HG02588 (cell line): ENCODE results near the gene HIGD2B.
"Not testable (repeated sequence)": the region's sequence is repeated elsewhere in the genome, so short reads cannot be mapped to it uniquely, and the experiment has no call there.

Experiments used
- ATAC-seq: cut with Tn5 transposase; IDR thresholded peaks from one replicate; pipeline ENCODE4 v1.9.1; 2021; ENCODE audit warnings: mild to moderate bottlenecking, moderate library complexity; ENCODE audit not compliant: unreplicated experiment

Gene HIGD2B

GRCh38 chr15:72685925-72686794 is at the start of gene HIGD2B, which contains the start of gene BBS4:
TSS of gene HIGD2B (minus strand) at chr15:72686182. CDS start at chr15:72676374, 9,808 bp downstream.
TSS of gene BBS4 (plus strand) at chr15:72686207. CDS start at chr15:72686228, 21 bp downstream.
- peak; percentile 96 for ATAC-seq

DNA sequence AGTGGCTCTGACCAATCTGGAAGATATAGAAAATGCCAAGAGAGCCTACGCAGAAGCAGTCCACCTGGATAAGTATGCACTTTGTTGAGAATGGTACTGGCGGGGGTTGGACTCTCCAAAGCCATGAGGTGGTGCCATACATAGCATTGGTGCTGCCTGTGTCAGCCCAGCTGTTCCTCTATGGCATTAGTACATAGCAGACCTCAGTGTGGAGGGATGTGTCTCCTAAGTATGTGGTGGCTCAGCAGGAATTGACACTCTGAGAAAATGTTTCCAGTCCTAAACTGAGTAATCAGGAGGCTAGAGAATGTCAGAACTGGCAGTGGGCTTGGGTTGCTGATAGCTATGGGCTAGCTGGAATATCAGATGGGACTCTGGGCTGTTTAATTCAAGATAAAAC is 49.1 kb upstream of the HIGD2B start:
- ATAC-seq: no peak

- no peak for ATAC-seq
Measured at GRCh38 chr15:72733941-72734738, 48.2 kb upstream of the HIGD2B start.

GRCh38 chr15:72732516-72732915 is 46.5 kb upstream of the HIGD2B start:
- no peak for ATAC-seq

DNA sequence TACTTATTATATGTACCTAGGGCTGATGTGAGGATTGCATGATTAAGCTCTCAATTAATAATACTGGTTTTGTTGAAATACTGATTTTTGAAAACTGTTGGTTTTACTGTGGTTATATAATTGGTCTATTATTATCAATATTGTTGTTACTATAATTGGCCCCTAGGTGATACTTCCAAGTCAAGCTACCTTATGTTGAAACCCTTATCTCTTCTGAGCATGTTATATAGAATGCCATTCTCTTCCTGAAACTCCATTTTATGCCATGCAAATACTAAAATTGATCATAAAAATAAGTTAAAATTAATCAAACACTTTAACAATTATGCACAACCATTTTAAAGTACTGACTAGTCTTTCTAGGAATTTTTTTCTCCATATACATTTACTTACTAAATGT is 46.1 kb upstream of the HIGD2B start:
- no peak for ATAC-seq

- ATAC-seq: no peak
Measured at GRCh38 chr15:72728821-72729220, 42.8 kb upstream of the HIGD2B start.

GRCh38 chr15:72728249-72728648 is 42.3 kb upstream of the HIGD2B start:
- not testable (repeated sequence) for ATAC-seq

- ATAC-seq: no peak
Measured at GRCh38 chr15:72727154-72727553, 41.2 kb upstream of the HIGD2B start.

DNA sequence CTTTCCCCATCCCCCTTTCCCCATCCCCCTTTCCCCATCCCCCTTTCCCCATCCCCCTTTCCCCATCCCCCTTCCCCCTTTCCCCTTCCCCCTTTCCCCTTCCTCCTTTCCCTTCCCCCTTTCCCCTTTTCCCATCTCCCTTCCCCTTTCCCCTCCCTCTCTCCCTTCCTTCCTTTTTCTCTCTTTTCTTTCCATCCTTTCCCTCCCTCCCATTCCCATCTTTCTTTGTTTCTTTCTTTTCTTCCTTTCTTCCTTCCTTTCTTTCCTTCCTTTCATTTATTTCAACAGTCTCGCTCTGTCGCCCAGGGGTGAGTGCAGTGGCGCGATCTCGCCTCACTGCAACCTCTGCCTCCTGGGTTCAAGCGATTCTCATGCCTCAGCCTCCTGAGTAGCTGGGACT is 39.9 kb upstream of the HIGD2B start:
- ATAC-seq: not testable (repeated sequence)

DNA sequence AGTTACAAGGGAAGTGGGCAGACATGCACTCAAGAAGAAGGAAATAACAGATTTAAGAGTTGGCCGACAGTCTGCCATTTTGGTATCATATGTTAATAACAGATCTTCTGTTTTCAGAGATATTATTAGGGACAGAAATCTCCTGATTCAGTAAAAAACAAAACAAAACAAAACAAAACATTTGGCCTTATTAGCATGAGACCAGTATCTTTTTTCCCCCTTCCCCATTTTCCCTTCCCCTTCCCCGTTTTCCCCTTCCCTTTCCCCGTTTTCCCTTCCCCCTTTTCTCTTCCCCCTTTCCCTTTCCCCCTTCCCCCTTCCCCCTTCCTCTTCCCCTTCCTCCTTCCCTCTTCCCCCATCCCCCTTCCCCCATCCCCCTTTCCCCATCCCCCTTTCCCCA is 39.5 kb upstream of the HIGD2B start:
- no peak for ATAC-seq

GRCh38 chr15:72724028-72724427 is 38.0 kb upstream of the HIGD2B start:
- no peak for ATAC-seq

DNA sequence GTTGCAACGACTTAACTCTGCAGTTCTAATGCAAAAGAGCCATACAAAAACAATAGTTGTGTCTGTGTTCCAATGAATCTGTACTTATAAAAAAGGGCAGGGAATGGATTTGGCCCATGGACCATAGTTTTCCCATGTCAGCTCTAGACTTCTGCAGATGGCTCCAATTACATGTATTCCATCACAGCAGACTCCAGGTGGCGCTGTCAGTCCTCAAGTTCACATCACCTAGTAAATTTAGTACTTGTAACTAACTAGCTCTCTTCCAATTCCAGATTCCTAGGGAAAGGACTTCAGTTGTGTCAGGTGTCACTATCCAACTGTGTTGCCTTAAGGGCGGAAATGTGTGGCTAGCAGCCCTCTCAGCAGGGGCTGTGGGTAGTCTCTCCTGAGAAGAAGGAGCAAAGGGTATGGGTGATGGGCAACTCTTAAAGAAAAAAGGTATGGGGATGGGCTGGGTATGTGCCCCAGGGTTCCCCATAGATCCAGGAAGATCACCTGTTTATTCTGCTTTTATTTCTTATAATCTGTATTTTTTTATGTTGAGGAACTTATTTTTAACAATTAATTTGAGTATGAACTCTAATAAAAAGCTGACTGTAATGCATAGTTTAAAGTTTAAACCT is 36.2 kb upstream of the HIGD2B start:
- ATAC-seq: no peak

- not testable (repeated sequence) for ATAC-seq
Measured at GRCh38 chr15:72708551-72709303, 22.7 kb upstream of the HIGD2B start.

DNA sequence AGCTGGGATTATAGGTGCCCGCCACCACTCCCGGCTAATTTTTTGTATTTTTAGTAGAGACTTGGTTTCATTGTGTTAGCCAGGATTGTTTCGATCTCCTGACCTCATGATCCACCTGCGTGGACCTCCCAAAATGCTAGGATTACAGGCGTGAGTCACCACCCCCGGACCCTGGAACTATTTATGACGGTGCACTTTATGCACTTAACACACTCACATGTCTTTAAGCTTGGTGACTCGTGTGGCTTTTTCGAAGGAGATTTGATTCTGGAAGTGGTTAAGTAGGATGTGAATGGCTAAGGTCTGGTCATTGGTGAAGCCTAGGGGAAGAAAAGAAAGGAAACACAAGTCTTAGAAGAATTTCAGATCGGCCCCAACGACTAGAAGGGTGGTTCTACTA is 20.3 kb upstream of the HIGD2B start:
- no peak for ATAC-seq

- no peak for ATAC-seq
Measured at GRCh38 chr15:72700076-72700475, 14.1 kb upstream of the HIGD2B start.

DNA sequence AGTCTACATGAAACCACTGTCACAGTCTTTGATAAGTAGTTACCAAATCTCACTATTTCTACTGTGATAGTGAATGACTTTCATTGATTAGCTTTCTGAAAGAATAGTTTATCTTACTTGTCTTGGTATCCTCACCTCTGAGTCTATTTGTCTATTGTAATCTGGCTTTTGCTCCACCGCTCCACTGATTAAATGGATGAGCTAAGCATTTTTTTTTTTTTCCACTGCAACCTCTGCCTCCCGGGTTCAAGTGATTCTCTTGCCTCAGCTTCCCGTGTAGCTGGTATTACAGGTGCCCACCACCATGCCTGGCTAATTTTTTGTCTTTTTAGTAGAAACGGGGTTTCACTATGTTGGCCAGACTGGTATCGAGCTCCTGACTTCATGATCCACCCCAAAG is 13.0 kb upstream of the HIGD2B start:
- ATAC-seq: no peak

GRCh38 chr15:72690938-72691337 is 5.0 kb upstream of the HIGD2B start:
- no peak for ATAC-seq

GRCh38 chr15:72688697-72689096 is 2.7 kb upstream of the HIGD2B start:
- ATAC-seq: no peak

DNA sequence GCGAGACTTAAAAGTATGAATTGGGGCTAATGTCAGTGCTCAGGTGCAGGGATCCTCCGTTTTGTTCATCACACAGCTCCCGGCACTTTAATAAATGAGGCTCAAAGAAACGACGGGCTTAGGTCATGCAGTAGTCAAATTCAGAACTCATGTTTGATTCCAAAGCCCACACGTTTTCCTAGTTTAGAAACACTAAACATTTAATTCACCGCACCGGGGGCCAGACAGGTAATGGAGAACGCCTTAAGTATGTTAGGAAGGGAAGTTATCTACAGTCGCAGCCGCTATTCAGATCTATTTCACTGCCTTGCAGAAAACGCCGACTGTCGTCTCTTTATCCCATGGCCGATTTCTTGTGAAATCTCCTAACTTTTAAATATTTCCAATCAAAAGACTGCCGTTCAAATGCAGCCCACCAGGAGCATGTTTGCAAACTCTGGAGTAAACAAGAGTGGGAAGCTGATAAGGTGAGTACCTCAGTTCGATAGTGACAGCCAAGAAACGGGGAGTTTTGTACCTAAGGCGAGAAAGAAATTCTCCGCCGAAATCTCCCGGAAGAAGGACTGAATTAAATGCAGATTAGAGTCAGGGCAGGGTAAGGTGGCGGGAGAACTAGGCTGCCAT is 569 bp downstream of the HIGD2B start:
- no peak for ATAC-seq

DNA sequence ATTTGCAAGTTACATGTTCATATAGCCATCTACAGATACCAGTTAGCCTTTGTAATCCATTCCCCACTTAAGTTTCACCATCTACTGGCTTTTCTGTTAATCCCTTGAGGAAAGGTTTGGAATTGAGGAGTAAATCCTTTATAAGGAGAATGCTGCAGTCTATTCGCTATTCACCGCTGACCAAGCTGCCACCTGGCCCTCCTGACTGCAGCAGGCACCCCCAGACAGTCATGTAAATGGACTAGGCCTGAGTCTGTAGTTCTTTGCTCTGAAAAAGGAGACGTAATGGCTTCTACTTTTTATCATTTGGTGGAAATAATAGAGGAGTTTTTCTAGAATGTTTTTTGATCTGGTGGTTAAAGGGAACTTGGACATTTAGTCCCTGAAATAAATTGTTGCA is 3.2 kb downstream of the HIGD2B start:
- ATAC-seq: no peak
